Esophagus squamous epithelium (tissue), 4 donors: ENCODE results near the gene COL26A1.

Source experiments
- CTCF ChIP-seq, 6 experiments: fragments of 450-650 bp in 4 of 6; fragments of 200-600 bp in 2 of 6; sonication (generic) in 2 of 6; IDR thresholded peaks; one replicate each; pipeline ENCODE4 v1.5.1; 2016 to 2019; ENCODE audit warnings: antibody characterized with exemption in 6 of 6, mild to moderate bottlenecking in 4 of 6, moderate library complexity in 4 of 6
- POLR2A ChIP-seq, 4 donors: fragments of 450-650 bp; IDR thresholded peaks; one replicate each; pipeline ENCODE4 v1.6.1; 2017; ENCODE audit warnings: antibody characterized with exemption in 4 of 4, mild to moderate bottlenecking in 4 of 4, moderate library complexity in 3 of 4

GRCh38 chr7:101422356-101423195, 59.9 kb downstream of the COL26A1 start:
- no peak for TF ChIP-seq CTCF (IDR thresholded peaks at IDR 0.05)
- TF ChIP-seq POLR2A (IDR thresholded peaks at IDR 0.05), result no peak
